HepG2 (cell line): ENCODE results near the gene NINJ2. TPM values are rescaled to one million over a fixed set of nuclear protein-coding genes. Genes with fewer than 3 reads are reported as not detected.

Experiments
- ADNP ChIP-seq: sonication (generic); formaldehyde crosslinking; IDR thresholded peaks from 2 replicates; pipeline ENCODE4 v1.4.0; 2020; ENCODE audit warnings: missing genetic modification reagents
- ATRX ChIP-seq: sonication (generic); formaldehyde crosslinking; IDR thresholded peaks from 2 replicates; pipeline ENCODE4 v1.4.0; 2020; ENCODE audit warnings: missing genetic modification reagents, borderline replicate concordance
- BATF2 ChIP-seq: sonication (generic); formaldehyde crosslinking; IDR thresholded peaks from 2 replicates; pipeline ENCODE4 v1.8.0; 2022; ENCODE audit warnings: mild to moderate bottlenecking, missing genetic modification reagents, moderate library complexity
- CREM ChIP-seq, 2 experiments: sonication (generic) in 1 of 2; formaldehyde crosslinking in 1 of 2; IDR thresholded peaks; 2 replicates each; pipeline versions ENCODE4 v1.4.0 to v1.6.1; 2016 to 2020; ENCODE audit warnings: antibody characterized with exemption in 1 of 2, mild to moderate bottlenecking in 1 of 2, missing genetic modification reagents in 1 of 2
- GATAD1 ChIP-seq: IDR thresholded peaks from 2 replicates; pipeline ENCODE4 v1.6.1; 2016; ENCODE audit warnings: missing genetic modification reagents, missing compliant biosample characterization
- GPN1 ChIP-seq: sonication (generic); formaldehyde crosslinking; IDR thresholded peaks from 2 replicates; pipeline ENCODE4 v1.5.1; 2020; ENCODE audit warnings: missing genetic modification reagents, borderline replicate concordance
- LRRFIP1 ChIP-seq: sonication (generic); formaldehyde crosslinking; conservative IDR thresholded peaks from 2 replicates; pipeline ENCODE4 v1.4.0; 2020; ENCODE audit warnings: missing genetic modification reagents
- MAZ ChIP-seq, 2 experiments: sonication (generic) in 1 of 2; formaldehyde crosslinking in 1 of 2; IDR thresholded peaks; 2 replicates each; pipeline versions ENCODE4 v1.5.0 to v1.6.1; 2012 to 2020; ENCODE audit warnings: low read depth in 2 of 2, mild to moderate bottlenecking in 2 of 2, borderline replicate concordance in 1 of 2, improper control_type of control experiment in 1 of 2, low read length in 1 of 2, missing genetic modification reagents in 1 of 2, moderate library complexity in 1 of 2
- MIXL1 ChIP-seq: IDR thresholded peaks from 2 replicates; pipeline ENCODE4 v1.6.1; 2016
- NR2F2 ChIP-seq: IDR thresholded peaks from 2 replicates; pipeline ENCODE4 v1.6.1; 2012; ENCODE audit warnings: low read depth, inconsistent platforms, borderline replicate concordance
- NRL ChIP-seq: sonication (generic); formaldehyde crosslinking; IDR thresholded peaks from 2 replicates; pipeline ENCODE4 v1.5.0; 2020; ENCODE audit warnings: missing genetic modification reagents, mild to moderate bottlenecking, moderate library complexity, borderline replicate concordance
- POLR2G ChIP-seq: fragments of 200-400 bp; formaldehyde crosslinking; IDR thresholded peaks from 2 replicates; pipeline ENCODE4 v1.6.1; 2018; ENCODE audit warnings: mild to moderate bottlenecking, low read depth, low read length, moderate library complexity
- RFX1 ChIP-seq: fragments of 450-650 bp; IDR thresholded peaks from 2 replicates; pipeline ENCODE4 v1.6.1; 2017
- ZNF318 ChIP-seq: sonication (generic); formaldehyde crosslinking; IDR thresholded peaks from 2 replicates; pipeline ENCODE4 v1.4.0; 2020; ENCODE audit warnings: mild to moderate bottlenecking, missing genetic modification reagents
- ZNF430 ChIP-seq: sonication (generic); formaldehyde crosslinking; IDR thresholded peaks from 2 replicates; pipeline ENCODE4 v1.9.0; 2021; ENCODE audit warnings: mild to moderate bottlenecking, missing genetic modification reagents
- ZNF7 ChIP-seq: IDR thresholded peaks from 2 replicates; pipeline ENCODE4 v1.6.1; 2016; ENCODE audit warnings: missing biosample characterization, missing genetic modification reagents
- ZNF768 ChIP-seq: sonication (generic); formaldehyde crosslinking; IDR thresholded peaks from 2 replicates; pipeline ENCODE4 v1.4.0; 2020; ENCODE audit warnings: missing genetic modification reagents
- ZSCAN9 ChIP-seq: IDR thresholded peaks from 2 replicates; pipeline ENCODE4 v1.6.1; 2016; ENCODE audit warnings: borderline replicate concordance
- polyA plus RNA-seq, 8 experiments: library from polyadenylated mRNA; depleted of rRNA in 3 of 8; stranded (reverse) in 7 of 8; unstranded in 1 of 8; fragments of >200 nt; fragmentation: Illumina TruSeq in 4 of 8; extraction: Trizol in 4 of 8; gene quantifications; 2 replicates each; pipeline versions ENCODE4 v1.2.1 to v1.2.3, GENCODE V29; 2011 to 2016; ENCODE audit warnings: low read depth in 4 of 8, missing spikeins in 1 of 8, mixed read lengths in 1 of 8; ENCODE audit not compliant: insufficient read depth in 1 of 8
- total RNA-seq, 5 experiments: library from RNA; depleted of rRNA; stranded (reverse); fragments of >200 nt; fragmentation: Illumina TruSeq; extraction: Trizol; gene quantifications; 2 replicates each; pipeline ENCODE4 v1.2.3, GENCODE V29; 2016; ENCODE audit warnings: low read depth in 1 of 5

The NINJ2 gene
- total and polyA plus RNA-seq, 2 of the 13 experiments (the other 11 are each of a cell fraction or from before 2014, with no cell fraction given): 0.62 to 3.8 TPM

GRCh38 chr12:575948-576614, 87.2 kb downstream of the NINJ2 start (continued):
- 0 out of 2 replicates have a peak, but pooled peaks have one; percentile 19 for TF ChIP-seq ZNF318 (CRISPR knock-in tag)
- TF ChIP-seq NR2F2: 0 out of 2 replicates have a peak, but pooled peaks have one; percentile 47
- no peak for TF ChIP-seq ZNF7 (CRISPR knock-in tag)
- TF ChIP-seq MAZ (IDR thresholded peaks at IDR 0.05; ENCODE audit: borderline replicate concordance, low read depth, low read length): no peak
- peak; percentile 66; the same call in 1 of the 2 replicates for TF ChIP-seq MAZ (CRISPR knock-in tag; IDR thresholded peaks at IDR 0.05; ENCODE audit: low read depth)
- peak; percentile 53 for TF ChIP-seq POLR2G
- TF ChIP-seq BATF2: no peak
- no peak for TF ChIP-seq ATRX (CRISPR knock-in tag)
- peak; percentile 91 for TF ChIP-seq ZNF430 (CRISPR knock-in tag)
- no peak for TF ChIP-seq LRRFIP1 (CRISPR knock-in tag)
- TF ChIP-seq ADNP: 0 out of 2 replicates have a peak, but pooled peaks have one; percentile 56
- peak; percentile 86; the same call in 1 of the 2 replicates for TF ChIP-seq NRL (CRISPR knock-in tag)
- TF ChIP-seq CREM (IDR thresholded peaks at IDR 0.05): 0 out of 2 replicates have a peak, but pooled peaks have one; percentile 45
- TF ChIP-seq CREM (CRISPR knock-in tag; IDR thresholded peaks at IDR 0.05): no peak
- no peak for TF ChIP-seq RFX1
- TF ChIP-seq GATAD1 (CRISPR knock-in tag): peak; percentile 57; the same call in 1 of the 2 replicates
- no peak for TF ChIP-seq GPN1 (CRISPR knock-in tag)
- TF ChIP-seq MIXL1 (CRISPR knock-in tag): peak; percentile 84; the same call in 1 of the 2 replicates
- peak; percentile 77; the same call in 1 of the 2 replicates for TF ChIP-seq ZNF768 (CRISPR knock-in tag)
- peak; percentile 68 for TF ChIP-seq ZSCAN9
